Neutrophil (primary cell): ENCODE results near the gene C12orf57.
A peak's percentile ranks its signal among the peaks of the same experiment; 100 is the strongest.

Experiments used
- H3K27ac ChIP-seq: fragments of 200-600 bp; sonication (generic); 2 replicates; pipeline ENCODE4 v1.5.1; 2016; ENCODE audit warnings: mild to moderate bottlenecking, moderate library complexity
- H3K27me3 ChIP-seq: fragments of 200-600 bp; sonication (generic); 2 replicates; pipeline ENCODE4 v1.6.0; 2016; ENCODE audit warnings: mild to moderate bottlenecking
- H3K36me3 ChIP-seq: fragments of 200-600 bp; sonication (generic); 2 replicates; pipeline ENCODE4 v1.5.1; 2017
- H3K4me1 ChIP-seq, 2 experiments: fragments of 200-600 bp in 1 of 2; sonication (generic) in 1 of 2; 1 replicate in 1 of 2; 2 replicates in 1 of 2; pipeline versions ENCODE4 v1.5.1 to v1.6.1; 2013 to 2016; ENCODE audit warnings: low read depth in 1 of 2, low read length in 1 of 2, mild to moderate bottlenecking in 1 of 2, moderate library complexity in 1 of 2; ENCODE audit not compliant: control insufficient read depth in 1 of 2, insufficient read depth in 1 of 2
- H3K4me3 ChIP-seq, 2 experiments: fragments of 200-600 bp in 1 of 2; sonication (generic) in 1 of 2; 1 replicate in 1 of 2; 2 replicates in 1 of 2; pipeline ENCODE4 v1.5.1; 2013 to 2016; ENCODE audit warnings: low read depth in 1 of 2, low read length in 1 of 2, mild to moderate bottlenecking in 1 of 2, moderate library complexity in 1 of 2
- H3K9me3 ChIP-seq: fragments of 200-600 bp; sonication (generic); 2 replicates; pipeline ENCODE4 v1.5.1; 2016
- CTCF ChIP-seq: fragments of 200-600 bp; sonication (generic); IDR thresholded peaks from 2 replicates; pipeline ENCODE4 v1.5.1; 2016; ENCODE audit warnings: antibody characterized with exemption

Gene C12orf57

DNA sequence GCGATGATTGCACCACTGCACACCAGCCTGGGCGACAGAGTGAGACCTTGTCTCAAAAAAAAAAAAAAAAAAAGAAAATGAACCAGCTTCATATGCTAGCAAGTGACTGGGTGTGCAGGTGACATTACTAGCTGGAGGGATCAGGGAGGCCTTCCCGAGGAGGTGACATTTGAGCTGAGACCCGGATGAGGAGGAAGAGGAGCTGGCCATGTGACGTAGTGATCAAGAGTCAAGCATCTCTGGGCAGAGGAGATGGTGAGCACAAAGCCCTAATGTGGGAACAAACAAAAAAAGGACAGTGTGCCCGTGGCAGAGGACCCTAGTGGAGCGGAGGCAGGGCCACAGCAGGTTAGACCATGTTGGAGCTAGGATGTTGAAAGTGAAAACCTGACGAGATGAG is 3.8 kb downstream of the C12orf57 start:
- H3K9me3 ChIP-seq: no peaks in the 10 kb centered on the region
- H3K36me3 ChIP-seq: peaks cover 10% of the 10 kb centered on the region
- peak overlapping the region; percentile 93 for H3K27ac ChIP-seq
- H3K4me3 ChIP-seq: peak overlapping the region in 1 of 2 experiments; percentile 69
- no peak for TF ChIP-seq CTCF
- no peaks in the 10 kb centered on the region for H3K27me3 ChIP-seq
- peaks cover 78 to 83% of the 10 kb centered on the region in 2 experiments for H3K4me1 ChIP-seq

DNA sequence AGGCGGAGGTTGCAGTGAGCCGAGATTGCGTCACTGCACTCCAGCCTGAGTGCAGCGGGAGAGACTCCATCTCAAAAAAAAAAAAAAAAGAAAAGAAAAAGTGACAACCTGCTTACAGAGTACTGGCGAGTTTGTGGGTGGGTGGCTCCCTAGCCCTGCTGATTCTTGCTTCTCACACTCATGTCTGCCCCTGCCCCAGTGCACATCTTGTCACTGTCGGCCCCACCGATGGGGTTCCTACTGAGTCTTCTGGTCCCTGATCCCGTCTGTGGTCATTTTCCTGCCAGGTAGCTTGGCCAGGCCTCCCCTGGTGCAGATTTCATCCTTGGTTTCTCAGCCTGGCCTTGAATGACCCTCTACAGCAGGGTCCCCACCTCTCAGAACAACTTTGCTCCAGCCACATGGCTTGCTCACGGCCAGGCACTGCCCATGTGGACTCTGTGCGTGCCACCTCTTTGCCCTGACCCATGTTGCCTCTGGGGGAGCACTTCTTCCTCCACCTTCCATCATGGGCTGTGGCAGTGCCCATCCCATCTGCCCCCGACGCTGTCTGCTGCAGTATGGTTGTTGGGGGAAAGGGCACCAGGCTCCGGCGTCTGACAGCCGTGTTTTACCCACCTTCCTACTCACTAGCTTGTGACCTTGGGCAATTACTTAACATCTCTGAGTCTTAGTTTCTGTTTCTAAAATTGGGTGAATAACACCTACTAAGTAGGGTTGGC is 5.2 kb downstream of the C12orf57 start:
- Histone ChIP-seq H3K4me1 (peaks cover 66 to 85% of the 10 kb centered on the region in 2 experiments), H3K27me3 (no peaks in the 10 kb centered on the region), H3K4me3 (no peak overlapping the region), H3K27ac (peak overlapping the region; percentile 99), H3K9me3 (no peaks in the 10 kb centered on the region), H3K36me3 (peaks cover 17% of the 10 kb centered on the region)
- peak; percentile 38 for TF ChIP-seq CTCF

GRCh38 chr12:6950401-6950801 is 6.6 kb downstream of the C12orf57 start:
- H3K9me3 ChIP-seq: no peaks in the 10 kb centered on the region
- peak overlapping the region; percentile 99 for H3K27ac ChIP-seq
- TF ChIP-seq CTCF: peak; percentile 58
- peak overlapping the region; percentile 88 to 97 for H3K4me3 ChIP-seq
- peaks cover 66 to 85% of the 10 kb centered on the region in 2 experiments for H3K4me1 ChIP-seq
- no peaks in the 10 kb centered on the region for H3K27me3 ChIP-seq
- peaks cover 31% of the 10 kb centered on the region for H3K36me3 ChIP-seq

DNA sequence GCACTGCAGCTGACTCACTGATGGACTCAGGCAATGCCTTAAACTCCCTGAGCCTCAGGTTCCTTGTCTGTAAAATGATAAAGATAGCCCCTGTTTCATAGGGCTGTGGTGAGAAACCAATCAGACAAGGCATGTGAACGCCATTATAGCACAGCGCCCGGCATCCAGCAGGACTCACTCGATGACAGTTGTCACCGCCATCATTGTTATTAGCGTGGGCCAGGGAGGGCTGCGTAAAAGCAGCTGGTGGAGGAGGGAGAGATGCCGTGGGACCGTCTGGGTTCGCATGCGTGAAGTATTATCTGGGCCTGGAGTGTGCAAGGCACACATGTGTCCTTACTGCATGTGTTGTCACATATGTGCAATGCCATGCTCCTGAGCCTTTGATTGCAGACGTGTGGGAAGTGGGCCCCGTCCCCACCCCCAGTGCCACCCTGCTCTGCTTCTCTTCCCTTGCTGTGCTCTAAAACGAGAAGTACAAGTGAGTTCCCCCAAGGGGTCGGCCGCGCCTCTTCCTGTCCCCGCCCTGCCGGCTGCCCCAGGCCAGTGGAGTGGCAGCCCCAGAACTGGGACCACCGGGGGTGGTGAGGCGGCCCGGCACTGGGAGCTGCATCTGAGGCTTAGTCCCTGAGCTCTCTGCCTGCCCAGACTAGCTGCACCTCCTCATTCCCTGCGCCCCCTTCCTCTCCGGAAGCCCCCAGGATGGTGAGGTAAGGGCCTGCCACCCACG is 7.2 kb downstream of the C12orf57 start, which contains the start of gene PTPN6:
Gene PTPN6 (plus strand): TSS at position 546 of the 730 bp plus-strand sequence. CDS start 157 bp downstream, at position 703.
- Histone ChIP-seq H3K4me3 (peak within 1 kb of the TSS; percentile 88 to 97), H3K27ac (peak within 1 kb of the TSS; percentile 99), H3K36me3 (peaks cover 36% of the 10 kb centered on the region), H3K9me3 (no peaks in the 10 kb centered on the region), H3K4me1 (peaks cover 66 to 85% of the 10 kb centered on the region in 2 experiments), H3K27me3 (no peaks in the 10 kb centered on the region)
- TF ChIP-seq CTCF: peak; percentile 51

- Histone ChIP-seq H3K4me1 (peaks cover 66 to 85% of the 10 kb centered on the region in 2 experiments), H3K27me3 (no peaks in the 10 kb centered on the region), H3K27ac (peak overlapping the region; percentile 99), H3K4me3 (peak overlapping the region; percentile 88 to 97), H3K9me3 (no peaks in the 10 kb centered on the region), H3K36me3 (peaks cover 43% of the 10 kb centered on the region)
- no peak for TF ChIP-seq CTCF
Observed at GRCh38 chr12:6951551-6952120, 7.8 kb downstream of the C12orf57 start.
